Measurements from ENCODE around the gene KLHL2.

KLHL2 gene

GRCh38 chr4:165293927-165294649 is 86.7 kb downstream of the KLHL2 start:
- DNase-seq: no peak

GRCh38 chr4:165294907-165295306 is 87.5 kb downstream of the KLHL2 start:
- DNase-seq: no peak

- no peak for DNase-seq
Observed at GRCh38 chr4:165297626-165298025, 90.3 kb downstream of the KLHL2 start.

GRCh38 chr4:165299399-165300060 is 92.2 kb downstream of the KLHL2 start:
- DNase-seq: peak in 1 of 2 experiments; percentile 2

- no peak for DNase-seq
Observed at GRCh38 chr4:165301833-165302232, 94.5 kb downstream of the KLHL2 start.

- DNase-seq: no peak
Observed at GRCh38 chr4:165302658-165303057, 95.3 kb downstream of the KLHL2 start.

GRCh38 chr4:165308166-165308565 is 100.8 kb downstream of the KLHL2 start:
- DNase-seq: no peak

- no peak for DNase-seq
Observed at GRCh38 chr4:165308606-165309005, 101.2 kb downstream of the KLHL2 start.

GRCh38 chr4:165309456-165309855 is 102.1 kb downstream of the KLHL2 start:
- DNase-seq: no peak

GRCh38 chr4:165312506-165312905 is 105.1 kb downstream of the KLHL2 start:
- no peak for DNase-seq

- DNase-seq: peak in 1 of 2 experiments; percentile 26
Observed at GRCh38 chr4:165319030-165319429, 111.7 kb downstream of the KLHL2 start.

- DNase-seq: no peak
Observed at GRCh38 chr4:165319509-165319908, 112.1 kb downstream of the KLHL2 start.

GRCh38 chr4:165324236-165324917 is 117.0 kb downstream of the KLHL2 start:
- no peak for DNase-seq

GRCh38 chr4:165324918-165325304 is 117.5 kb downstream of the KLHL2 start:
- DNase-seq: no peak

- no peak for DNase-seq
Observed at GRCh38 chr4:165325732-165326512, 118.6 kb downstream of the KLHL2 start.

- no peak for DNase-seq
Observed at GRCh38 chr4:165326831-165327210, 119.5 kb downstream of the KLHL2 start.

- DNase-seq: peak; percentile 96 to 99
Observed at GRCh38 chr4:165327211-165328100, 120.1 kb downstream of the KLHL2 start, which contains the start of gene MSMO1. Gene MSMO1 (plus strand): TSS chr4:165327669. CDS start chr4:165333371, 5,702 bp downstream.

GRCh38 chr4:165328101-165328425 is 120.7 kb downstream of the KLHL2 start:
- DNase-seq: peak in 1 of 2 experiments; percentile 29

- no peak for DNase-seq
Observed at GRCh38 chr4:165328708-165329107, 121.3 kb downstream of the KLHL2 start.

GRCh38 chr4:165330071-165330470 is 122.7 kb downstream of the KLHL2 start:
- no peak for DNase-seq

- DNase-seq: no peak
Observed at GRCh38 chr4:165330666-165331065, 123.3 kb downstream of the KLHL2 start.

- DNase-seq: no peak
Observed at GRCh38 chr4:165331359-165331758, 124.0 kb downstream of the KLHL2 start.
